ENCODE data around the gene TBC1D3B. TPM values are rescaled to one million over a fixed set of nuclear protein-coding genes. Genes with fewer than 3 reads are reported as not detected.
A peak's percentile ranks its signal among the peaks of the same experiment; 100 is the strongest.
"Not testable (repeated sequence)": the region's sequence is repeated elsewhere in the genome, so short reads cannot be mapped to it uniquely, and the experiment has no call there.

TBC1D3B gene
- total RNA-seq, 4 donors from 2014 or later: 3.4 to 69.3 (median 11.7) TPM

GRCh38 chr17:36197387-36197703, 20.9 kb upstream of the TBC1D3B start:
- H3K27ac ChIP-seq: peak overlapping the region in 2 of 4 donors; percentile 49 to 53
- H3K9me3 ChIP-seq: no peaks in the 10 kb centered on the region
- no peak for DNase-seq
- H3K27me3 ChIP-seq: no peaks in the 10 kb centered on the region
- no peak overlapping the region for H3K4me3 ChIP-seq
- peaks cover 0 to 3% (median 0%) of the 10 kb centered on the region in 4 donors for H3K4me1 ChIP-seq
- no peaks in the 10 kb centered on the region for H3K36me3 ChIP-seq
- TF ChIP-seq POLR2A (IDR thresholded peaks at IDR 0.05) (no peak), CTCF (IDR thresholded peaks at IDR 0.05) (no peak)

GRCh38 chr17:36196131-36196486, 19.7 kb upstream of the TBC1D3B start:
- Histone ChIP-seq H3K27ac (peak overlapping the region; percentile 14 to 65 (median 44)), H3K27me3 (no peaks in the 10 kb centered on the region), H3K4me3 (no peak overlapping the region), H3K4me1 (peaks cover 0 to 3% (median 0%) of the 10 kb centered on the region in 4 donors), H3K9me3 (no peaks in the 10 kb centered on the region), H3K36me3 (no peaks in the 10 kb centered on the region)
- no peak for DNase-seq
- TF ChIP-seq POLR2A (IDR thresholded peaks at IDR 0.05): no peak
- no peak for TF ChIP-seq CTCF (IDR thresholded peaks at IDR 0.05)

DNA sequence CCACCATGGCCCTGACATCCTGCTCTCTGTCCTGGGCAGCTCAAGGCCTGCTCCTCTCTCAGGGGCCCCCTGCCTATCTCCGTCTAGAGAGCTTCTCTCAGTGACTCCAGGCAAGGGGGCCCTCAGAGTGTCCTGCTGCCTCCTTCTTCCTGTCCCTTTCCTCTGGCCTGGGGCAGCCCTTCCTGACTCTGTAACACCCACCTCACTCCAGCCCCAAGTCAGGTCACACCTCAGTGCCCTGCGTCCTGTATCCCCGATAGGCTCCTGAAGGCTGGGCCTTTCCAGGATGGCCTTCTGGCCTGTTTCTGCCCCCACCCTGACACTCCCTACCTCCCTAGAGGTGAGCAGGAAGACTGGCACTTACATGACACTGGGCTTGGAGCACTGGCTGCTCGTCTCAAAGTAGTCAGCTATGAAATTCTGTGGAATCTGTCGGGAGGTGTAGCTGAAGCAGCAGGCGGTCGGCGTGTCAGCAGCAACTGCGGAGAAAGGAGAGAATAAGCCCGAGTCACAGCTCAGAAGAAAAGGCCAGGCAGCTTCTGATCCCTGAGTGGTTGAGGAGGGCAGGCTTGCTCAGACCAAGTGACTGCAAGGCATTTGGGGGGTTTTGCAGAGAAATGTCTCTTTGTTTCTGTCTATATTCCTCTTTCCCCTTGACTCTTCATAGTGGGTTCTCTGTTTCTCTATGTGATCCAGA, 19.1 kb upstream of the TBC1D3B start:
- Histone ChIP-seq H3K27me3 (no peaks in the 10 kb centered on the region), H3K4me1 (peaks cover 0 to 3% (median 0%) of the 10 kb centered on the region in 4 donors), H3K4me3 (no peak overlapping the region), H3K27ac (peak overlapping the region in 3 of 4 donors; percentile 14 to 65 (median 49)), H3K36me3 (no peaks in the 10 kb centered on the region), H3K9me3 (no peaks in the 10 kb centered on the region)
- no peak for DNase-seq
- no peak for TF ChIP-seq POLR2A (IDR thresholded peaks at IDR 0.05)
- TF ChIP-seq CTCF (IDR thresholded peaks at IDR 0.05): no peak

- not testable (repeated sequence) for H3K4me1 ChIP-seq, H3K27me3 ChIP-seq, DNase-seq, H3K4me3 ChIP-seq, H3K9me3 ChIP-seq, H3K36me3 ChIP-seq
- peak overlapping the region in 2 of 4 donors; percentile 49 to 65 for H3K27ac ChIP-seq
These were observed 18.5 kb upstream of the TBC1D3B start for GRCh38 chr17:36194832-36195433.

DNA sequence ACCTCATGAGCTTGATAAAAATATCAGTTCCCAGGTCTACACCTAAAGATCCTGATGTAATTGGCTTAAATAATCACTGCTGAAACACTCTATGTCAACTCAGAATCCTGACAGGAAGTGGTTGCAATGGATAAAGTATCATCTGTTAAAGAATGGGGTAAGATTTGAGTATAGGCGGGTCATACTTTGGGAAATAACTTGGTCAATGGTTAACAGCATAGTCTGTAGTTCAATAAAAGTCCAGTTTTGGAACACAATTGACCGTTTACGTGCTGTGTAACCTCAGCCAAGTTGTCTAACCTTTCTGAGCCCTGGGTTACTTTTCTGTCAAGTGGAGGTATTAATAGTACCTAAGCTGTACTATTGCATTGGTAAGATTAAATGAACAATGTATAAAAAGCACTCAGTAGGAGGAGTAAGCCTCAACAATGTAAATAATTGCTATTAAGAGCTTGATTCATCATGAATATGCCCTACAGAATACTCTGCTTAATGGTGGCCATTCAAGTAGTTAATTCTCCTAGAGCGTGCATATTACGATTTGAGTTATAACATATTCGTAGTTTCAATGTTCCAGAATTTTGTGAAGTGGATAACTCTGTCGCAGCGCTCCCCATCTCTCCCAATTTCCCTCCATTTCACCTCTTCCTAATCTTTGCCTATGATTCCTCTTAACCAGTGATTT, 17.9 kb upstream of the TBC1D3B start:
- H3K9me3 ChIP-seq, H3K4me1 ChIP-seq, DNase-seq, H3K27ac ChIP-seq, H3K36me3 ChIP-seq, H3K4me3 ChIP-seq, H3K27me3 ChIP-seq: not testable (repeated sequence)

GRCh38 chr17:36193216-36193775, 16.9 kb upstream of the TBC1D3B start:
- H3K9me3 ChIP-seq: no peaks in the 10 kb centered on the region
- H3K27ac ChIP-seq: no peak overlapping the region
- no peaks in the 10 kb centered on the region for H3K36me3 ChIP-seq
- no peaks in the 10 kb centered on the region for H3K27me3 ChIP-seq
- H3K4me3 ChIP-seq: no peak overlapping the region
- no peak for DNase-seq
- no peak for TF ChIP-seq CTCF (IDR thresholded peaks at IDR 0.05)
- TF ChIP-seq POLR2A (IDR thresholded peaks at IDR 0.05): no peak
- H3K4me1 ChIP-seq: peaks cover 0 to 3% (median 0%) of the 10 kb centered on the region in 4 donors

DNA sequence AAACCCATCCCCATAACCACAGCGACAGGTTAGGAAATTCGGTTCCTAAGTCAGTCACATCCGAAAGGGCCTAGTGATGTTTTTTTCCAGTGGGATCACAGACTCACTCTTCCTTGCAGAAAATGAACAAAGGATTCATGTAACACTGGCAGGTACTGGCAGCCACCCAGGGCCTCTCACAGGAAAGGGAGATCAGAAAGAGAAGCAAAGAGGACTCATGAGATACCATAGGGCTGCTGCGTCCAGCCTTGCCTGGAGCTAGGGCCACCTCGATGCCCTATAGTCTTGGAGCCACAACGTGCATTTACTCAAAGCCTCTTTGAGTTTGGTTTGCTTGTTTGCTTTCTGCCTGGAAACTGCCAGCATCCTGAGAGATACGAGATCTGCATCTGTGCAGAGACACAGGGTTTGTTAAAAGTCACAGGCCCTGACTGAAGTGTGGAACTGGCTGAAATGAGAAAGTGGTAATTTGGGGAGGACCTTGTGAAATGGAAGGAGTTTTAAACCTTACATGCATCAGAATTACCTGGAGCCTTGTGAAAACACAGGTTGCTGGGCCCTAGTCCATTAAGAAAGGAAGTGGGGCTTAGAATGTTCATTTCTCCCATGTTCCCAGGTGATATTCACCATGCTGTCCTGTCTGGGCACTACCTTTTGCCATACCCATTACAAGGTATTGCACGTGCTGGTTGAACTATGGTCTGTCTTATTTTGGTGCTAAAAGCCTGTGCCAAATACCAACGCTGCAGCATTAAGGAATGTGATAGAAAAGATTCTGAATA, 14.3 kb upstream of the TBC1D3B start:
- not testable (repeated sequence) for H3K4me3 ChIP-seq, DNase-seq, H3K9me3 ChIP-seq, H3K27me3 ChIP-seq, H3K4me1 ChIP-seq, H3K36me3 ChIP-seq
- H3K27ac ChIP-seq: peak overlapping the region in 3 of 4 donors; percentile 33 to 57 (median 39)

DNA sequence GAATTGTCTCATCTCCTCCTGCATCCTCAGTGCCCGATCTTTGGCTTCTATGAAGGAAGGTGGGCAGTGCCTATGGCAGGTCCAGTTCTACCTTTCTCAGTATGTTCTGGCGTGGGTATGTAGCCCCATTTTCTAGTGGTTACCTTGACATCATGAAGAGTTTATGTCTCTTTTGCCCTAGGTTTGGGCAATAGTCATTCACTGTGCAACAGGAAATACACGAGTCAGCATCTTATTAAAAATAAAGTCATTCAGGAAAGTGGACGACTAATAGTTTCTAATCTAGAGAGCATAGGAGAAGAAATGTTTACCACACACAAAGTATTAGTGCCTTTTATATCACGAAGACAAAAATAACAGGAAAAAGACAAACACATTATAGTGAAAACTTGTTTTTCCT, 13.6 kb upstream of the TBC1D3B start:
- not testable (repeated sequence) for DNase-seq

More for the DNA sequence above, 13.6 kb upstream of the TBC1D3B start:
- H3K27ac ChIP-seq: peak overlapping the region in 2 of 4 donors; percentile 39 to 57
- H3K36me3 ChIP-seq, H3K4me3 ChIP-seq, H3K27me3 ChIP-seq, H3K9me3 ChIP-seq, H3K4me1 ChIP-seq: not testable (repeated sequence)
